Endometrial microvascular endothelial cells (primary cell): ENCODE results near the gene MLST8. TPM values are rescaled to one million over a fixed set of nuclear protein-coding genes. Genes with fewer than 3 reads are reported as not detected.

ENCODE experiments used
- in situ Hi-C: cut with HindIII; loops from 2 replicates; pipeline ENCODE4 v1.10.0; 2017; ENCODE audit warnings: low sequenced_read_pairs, low pct_unique_long_range_greater_than_20kb; ENCODE audit errors: inconsistent ontology term
- total RNA-seq: library from RNA; depleted of rRNA; stranded (reverse); fragments of >200 nt; gene quantifications from one replicate; pipeline ENCODE4 v1.2.3, GENCODE V29; 2015; ENCODE audit errors: inconsistent ontology term

MLST8 gene
- total RNA-seq, 1 donor from 2014 or later: 40.6 TPM

DNA sequence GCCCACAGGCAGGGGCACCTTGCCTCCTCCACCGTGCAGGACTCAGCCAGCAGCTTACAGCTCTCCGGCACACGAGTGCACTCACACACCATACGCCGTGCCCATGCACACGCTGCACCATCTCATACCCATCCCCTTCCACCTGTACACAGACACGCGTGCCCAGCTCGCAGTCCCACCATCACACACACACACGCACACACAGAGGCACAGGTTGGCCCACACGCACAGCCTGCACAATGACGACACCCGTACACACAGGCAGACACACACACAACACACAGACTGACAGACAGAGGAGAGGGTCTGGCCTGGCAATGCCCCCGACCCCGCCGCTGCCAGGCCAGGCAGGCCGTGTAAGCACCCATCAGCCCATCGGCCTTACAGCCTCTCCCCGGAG lies 20.9 kb upstream of the MLST8 start:
- in situ Hi-C loops: no loop called here

GRCh38 chr16:2184962-2185361 lies 20.3 kb upstream of the MLST8 start:
- in situ Hi-C loops: no loop called here

DNA sequence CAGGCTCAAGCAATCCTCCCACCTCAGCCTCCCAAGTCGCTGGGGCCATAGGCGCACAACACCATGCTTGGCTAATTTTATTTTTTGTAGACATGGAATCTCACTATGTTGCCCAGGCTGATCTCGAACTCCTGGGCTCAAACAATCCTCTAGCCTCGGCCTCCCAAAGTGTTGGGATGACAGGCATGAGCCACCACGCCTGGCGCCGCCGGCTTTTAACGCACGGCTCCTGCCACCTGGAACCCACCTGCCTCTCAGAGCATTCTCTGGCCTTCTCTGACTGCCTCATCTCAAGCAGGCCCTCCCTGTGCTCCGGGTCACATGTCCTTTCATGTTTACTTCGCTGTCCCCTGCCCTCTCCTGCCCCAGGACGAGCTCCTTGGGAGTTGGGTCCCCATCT lies 19.2 kb upstream of the MLST8 start:
- in situ Hi-C loops: no loop called here

GRCh38 chr16:2186505-2186904 lies 18.7 kb upstream of the MLST8 start:
- in situ Hi-C loops: no loop called here

GRCh38 chr16:2187212-2187611 lies 18.0 kb upstream of the MLST8 start:
- in situ Hi-C loops: no loop called here

- in situ Hi-C loops: no loop called here
These were observed 16.9 kb upstream of the MLST8 start for GRCh38 chr16:2188395-2188794.

DNA sequence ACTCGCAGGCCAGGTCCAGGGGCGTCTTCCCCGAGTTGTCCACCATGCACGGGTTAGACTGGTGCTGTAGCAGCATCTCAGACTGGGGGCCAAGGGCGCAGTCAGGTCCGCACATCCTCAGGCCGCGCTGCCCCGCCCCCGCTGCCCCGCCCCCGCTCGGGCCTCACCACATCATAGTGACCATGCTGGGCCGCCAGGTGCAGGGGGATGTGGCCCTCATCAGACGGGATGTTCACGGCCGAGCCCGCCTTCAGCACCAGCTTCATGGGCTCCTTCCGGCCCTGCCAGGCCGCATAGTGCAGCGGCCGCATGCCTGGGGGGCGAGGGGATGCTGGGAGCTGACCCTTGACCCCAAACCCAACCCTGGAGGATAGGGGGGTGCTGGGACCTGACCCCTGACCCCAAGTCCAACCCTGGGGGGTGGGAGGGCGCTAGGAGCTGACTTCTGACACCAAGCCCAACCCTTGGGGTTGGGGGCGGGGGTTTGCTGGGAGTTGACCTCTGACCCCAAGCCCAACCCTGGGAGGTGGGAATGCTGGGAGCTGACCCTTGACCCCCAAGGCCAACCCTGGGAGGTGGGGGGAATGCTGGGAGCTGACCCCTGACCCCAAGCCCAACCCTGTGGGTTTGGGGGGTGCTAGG lies 15.9 kb upstream of the MLST8 start:
- in situ Hi-C loops: no loop called here

GRCh38 chr16:2190002-2190658 lies 15.1 kb upstream of the MLST8 start:
- in situ Hi-C loops: no loop called here

DNA sequence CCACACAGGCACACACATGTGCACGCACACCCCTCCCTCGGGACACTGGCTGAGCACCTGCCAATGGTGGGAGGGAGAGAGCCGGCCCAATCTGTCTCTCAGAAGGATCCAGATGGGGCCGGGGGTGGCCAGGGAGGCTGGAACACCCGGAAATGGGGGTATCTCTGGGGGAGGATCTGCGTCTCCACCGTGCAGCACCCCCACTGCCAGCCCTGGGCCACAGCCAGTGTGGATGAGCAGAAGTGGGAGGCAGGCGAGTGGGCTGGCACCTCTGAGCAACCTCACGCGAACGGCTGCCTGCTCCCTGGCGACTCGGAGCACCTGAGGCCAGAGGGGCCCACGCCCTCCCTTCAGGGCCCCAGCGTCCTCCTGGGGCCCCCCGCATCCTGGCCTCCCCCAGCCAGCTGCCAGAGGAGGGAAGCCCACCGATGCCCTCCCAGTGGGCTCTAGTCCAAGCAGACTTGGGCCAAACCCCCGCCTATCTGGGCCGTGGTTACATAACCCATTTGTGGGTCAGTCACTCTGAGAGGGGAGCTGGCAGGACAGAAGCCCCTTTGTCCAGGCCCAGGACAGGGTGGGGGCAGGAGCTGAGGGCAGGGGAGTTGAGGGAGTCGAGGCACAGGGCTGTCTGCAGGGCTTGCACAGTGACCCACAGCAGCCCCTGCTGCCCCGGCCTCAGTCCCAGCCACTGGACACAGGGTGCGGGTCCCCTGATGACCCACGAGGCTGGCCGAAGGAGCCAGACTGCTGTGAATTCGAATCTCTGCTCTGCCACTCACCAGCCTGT lies 14.4 kb upstream of the MLST8 start:
- in situ Hi-C loops: no loop called here

GRCh38 chr16:2191446-2191706 lies 13.9 kb upstream of the MLST8 start:
- in situ Hi-C loops: no loop called here

- in situ Hi-C loops: no loop called here
These were observed 11.0 kb upstream of the MLST8 start for GRCh38 chr16:2194166-2194834.

- in situ Hi-C loops: no loop called here
These were observed 10.4 kb upstream of the MLST8 start for GRCh38 chr16:2194852-2195321.

DNA sequence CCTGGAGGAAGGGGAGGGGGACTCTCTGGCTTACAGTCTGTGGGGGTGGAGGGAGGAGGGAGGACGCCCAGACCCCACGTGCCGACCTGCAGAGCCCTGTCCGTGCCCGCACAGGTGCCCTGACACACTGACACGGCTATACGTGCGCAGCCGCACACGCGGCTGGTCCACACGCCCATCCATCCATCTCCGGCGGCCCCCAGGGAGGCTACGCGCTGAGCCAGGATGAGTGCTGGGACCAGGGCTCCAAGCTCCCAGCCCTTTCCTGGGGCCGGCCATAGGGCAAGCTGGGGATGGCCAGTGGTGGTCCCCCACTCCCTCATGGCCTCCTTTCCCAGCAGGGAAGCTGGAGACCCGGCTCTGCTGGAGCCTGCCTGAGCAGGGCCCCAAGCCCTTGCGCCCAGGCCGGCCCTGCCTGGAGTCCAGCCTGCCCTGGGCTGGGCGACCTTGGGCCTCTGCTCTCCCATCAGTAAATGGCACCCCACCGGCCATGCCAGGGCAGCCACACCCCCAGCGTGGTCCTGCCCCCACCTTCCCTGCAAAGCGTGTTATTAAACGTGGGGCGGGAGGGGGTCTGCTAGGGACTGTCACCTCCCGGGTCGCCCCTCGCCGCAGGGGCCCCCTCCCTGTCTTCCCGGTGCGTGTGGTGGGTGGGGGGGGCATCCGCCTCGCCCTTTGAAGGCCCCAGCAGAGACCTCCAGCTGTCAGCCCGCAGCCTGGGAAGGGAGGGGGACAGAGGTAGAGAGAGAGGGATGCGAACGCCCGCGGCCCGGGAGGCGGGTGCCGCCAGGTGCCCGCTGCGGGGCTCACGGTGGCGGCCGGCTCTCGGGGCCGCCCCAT lies 9.7 kb upstream of the MLST8 start:
- in situ Hi-C loops: no loop called here

GRCh38 chr16:2196162-2196980 lies 8.9 kb upstream of the MLST8 start, which contains the start of gene CASKIN1:
TSS of gene CASKIN1 (minus strand) at chr16:2196605. CDS start at chr16:2196432, 173 bp downstream.
- in situ Hi-C loops: no loop called here

GRCh38 chr16:2196981-2197511 lies 8.2 kb upstream of the MLST8 start:
- in situ Hi-C loops: no loop called here

DNA sequence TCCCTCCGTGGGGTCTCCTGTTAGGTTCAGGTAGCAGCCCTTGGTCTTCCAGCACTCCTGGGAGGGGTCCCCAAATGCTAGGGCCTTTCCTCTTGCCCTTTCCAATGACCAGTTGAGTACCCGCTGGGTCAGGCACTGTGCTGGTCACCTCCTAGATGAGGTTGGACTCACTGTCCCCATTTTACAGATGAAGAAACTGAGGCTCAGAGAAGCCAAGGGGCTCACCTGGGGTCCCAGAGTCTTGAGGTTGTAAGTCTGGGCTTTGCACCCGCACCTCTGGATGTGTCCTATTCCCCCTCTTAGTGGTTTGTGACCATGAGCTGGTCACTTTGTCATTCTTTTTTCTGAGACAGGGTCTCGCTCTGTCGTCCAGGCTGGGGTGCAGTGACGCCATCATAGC lies 7.5 kb upstream of the MLST8 start:
- in situ Hi-C loops: no loop called here

DNA sequence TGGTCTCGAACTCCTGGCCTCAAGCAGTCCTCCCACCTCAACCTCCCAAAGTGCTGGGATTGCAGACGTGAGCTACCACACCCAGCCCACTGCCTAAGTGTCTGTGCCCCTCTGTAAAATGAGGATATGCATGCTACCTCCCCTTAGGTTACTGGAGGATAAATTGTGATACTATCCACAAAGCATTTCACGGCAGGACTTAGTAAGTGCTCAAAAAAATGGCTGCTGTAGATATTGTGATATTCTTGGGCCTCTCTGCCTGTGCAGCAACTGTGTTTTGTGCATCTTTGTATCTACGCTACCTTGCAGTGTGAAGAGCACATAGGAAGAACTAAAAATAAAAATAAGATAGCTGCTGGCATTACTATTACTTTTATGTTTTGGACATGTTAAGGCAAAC lies 7.0 kb upstream of the MLST8 start:
- in situ Hi-C loops: no loop called here

GRCh38 chr16:2199095-2199494 lies 6.2 kb upstream of the MLST8 start:
- in situ Hi-C loops: no loop called here
